ENCODE results near the gene MFSD1. TPM values are rescaled to one million over a fixed set of nuclear protein-coding genes. Genes with fewer than 3 reads are reported as not detected.

The MFSD1 gene
- total RNA-seq, 4 donors from 2014 or later: 36.3 to 93.8 (median 65.2) TPM

DNA sequence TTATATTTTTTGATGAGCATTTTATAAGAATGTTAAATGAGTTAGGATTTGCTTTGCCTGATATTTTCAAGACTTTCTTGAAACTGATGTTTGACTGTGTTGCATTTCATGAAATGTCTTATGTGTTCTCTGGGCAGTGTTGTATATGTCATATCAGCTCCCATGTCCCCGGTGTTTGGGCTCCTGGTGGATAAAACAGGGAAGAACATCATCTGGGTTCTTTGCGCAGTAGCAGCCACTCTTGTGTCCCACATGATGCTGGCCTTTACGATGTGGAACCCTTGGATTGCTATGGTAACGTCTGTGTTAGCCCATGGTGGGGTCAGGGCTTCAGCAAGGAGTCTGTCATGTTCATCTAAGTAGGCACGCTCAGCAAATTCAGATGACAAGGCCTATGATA lies 20.0 kb downstream of the MFSD1 start:
- no peaks in the 10 kb centered on the region for H3K27me3 ChIP-seq
- no peak overlapping the region for H3K27ac ChIP-seq
- 93 to 96% methylated on average over 4 to 5 of the region's 5 CpGs for WGBS, 2 donors (ENCODE audit: low coverage in 1 of 2)
- no peak overlapping the region for H3K4me3 ChIP-seq
- H3K36me3 ChIP-seq: peaks cover 11 to 93% of the 10 kb centered on the region in 2 donors
- TF ChIP-seq EP300 (IDR thresholded peaks at IDR 0.05): no peak
- no peak for TF ChIP-seq CTCF (IDR thresholded peaks at IDR 0.05)
- TF ChIP-seq POLR2AphosphoS5 (IDR thresholded peaks at IDR 0.05): no peak
- TF ChIP-seq POLR2A (IDR thresholded peaks at IDR 0.05): no peak
- no peaks in the 10 kb centered on the region for H3K9me3 ChIP-seq
- no peak for ATAC-seq
- no peaks in the 10 kb centered on the region for H3K4me1 ChIP-seq

DNA sequence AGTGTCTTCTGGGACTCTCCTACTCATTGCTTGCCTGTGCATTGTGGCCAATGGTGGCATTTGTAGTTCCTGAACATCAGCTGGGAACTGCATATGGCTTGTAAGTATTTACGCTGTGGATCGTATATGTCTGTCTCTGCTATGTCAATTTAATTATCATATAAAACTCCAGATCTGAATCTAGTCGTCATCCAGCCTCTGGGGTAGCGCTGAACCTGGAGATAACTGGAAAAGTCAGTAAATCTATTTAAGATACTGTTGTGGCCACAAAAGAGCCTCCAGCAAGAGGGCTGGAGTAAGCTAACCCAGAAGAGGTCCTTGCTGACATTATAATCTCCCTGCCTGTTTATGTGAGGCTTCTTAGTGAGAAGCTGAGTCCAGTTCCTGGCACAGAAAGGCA lies 21.6 kb downstream of the MFSD1 start:
- Histone ChIP-seq H3K9me3 (no peaks in the 10 kb centered on the region), H3K4me1 (no peaks in the 10 kb centered on the region), H3K27me3 (no peaks in the 10 kb centered on the region), H3K4me3 (no peak overlapping the region), H3K27ac (no peak overlapping the region), H3K36me3 (peaks cover 11 to 96% of the 10 kb centered on the region in 2 donors)
- no peak for TF ChIP-seq POLR2A (IDR thresholded peaks at IDR 0.05)
- no peak for TF ChIP-seq CTCF (IDR thresholded peaks at IDR 0.05)
- no peak for TF ChIP-seq EP300 (IDR thresholded peaks at IDR 0.05)
- TF ChIP-seq POLR2AphosphoS5 (IDR thresholded peaks at IDR 0.05): no peak
- 80% methylated on average over 3 of the region's 4 CpGs; no CpG with 5 or more reads in 1 of the 2 donors for WGBS, 2 donors (ENCODE audit: low coverage in 1 of 2)
- ATAC-seq: no peak

GRCh38 chr3:158827773-158828172 lies 25.9 kb downstream of the MFSD1 start:
- Histone ChIP-seq H3K9me3 (no peaks in the 10 kb centered on the region), H3K4me3 (no peak overlapping the region), H3K27ac (no peak overlapping the region), H3K36me3 (peaks cover 6 to 96% of the 10 kb centered on the region in 2 donors), H3K27me3 (no peaks in the 10 kb centered on the region), H3K4me1 (no peaks in the 10 kb centered on the region)
- ATAC-seq: no peak
- WGBS, 2 donors (ENCODE audit: low coverage in 1 of 2): 91 to 100% methylated on average over 3 of the region's 3 CpGs
- no peak for TF ChIP-seq POLR2AphosphoS5 (IDR thresholded peaks at IDR 0.05)
- TF ChIP-seq POLR2A (IDR thresholded peaks at IDR 0.05): no peak
- no peak for TF ChIP-seq EP300 (IDR thresholded peaks at IDR 0.05)
- no peak for TF ChIP-seq CTCF (IDR thresholded peaks at IDR 0.05)

- Histone ChIP-seq H3K27me3 (no peaks in the 10 kb centered on the region), H3K4me1 (no peaks in the 10 kb centered on the region), H3K4me3 (no peak overlapping the region), H3K9me3 (no peaks in the 10 kb centered on the region), H3K36me3 (peaks cover 0 to 73% of the 10 kb centered on the region in 2 donors), H3K27ac (no peak overlapping the region)
- TF ChIP-seq POLR2A (IDR thresholded peaks at IDR 0.05): no peak
- TF ChIP-seq POLR2AphosphoS5 (IDR thresholded peaks at IDR 0.05): no peak
- no peak for TF ChIP-seq CTCF (IDR thresholded peaks at IDR 0.05)
- no peak for TF ChIP-seq EP300 (IDR thresholded peaks at IDR 0.05)
- WGBS, 2 donors (ENCODE audit: low coverage in 1 of 2): 100% methylated on average over 1 to 4 of the region's 4 CpGs
- ATAC-seq: no peak
Measured at GRCh38 chr3:158830391-158830790, 28.5 kb downstream of the MFSD1 start.

GRCh38 chr3:158831861-158832260 lies 30.0 kb downstream of the MFSD1 start:
- no peaks in the 10 kb centered on the region for H3K9me3 ChIP-seq
- TF ChIP-seq POLR2AphosphoS5 (IDR thresholded peaks at IDR 0.05) (no peak), EP300 (IDR thresholded peaks at IDR 0.05) (no peak), CTCF (IDR thresholded peaks at IDR 0.05) (no peak), POLR2A (IDR thresholded peaks at IDR 0.05) (no peak)
- H3K4me3 ChIP-seq: no peak overlapping the region
- ATAC-seq: no peak
- peaks cover 0 to 58% of the 10 kb centered on the region in 2 donors for H3K36me3 ChIP-seq
- WGBS, 2 donors (ENCODE audit: low coverage in 1 of 2): 55 to 90% methylated on average over 2 of the region's 2 CpGs
- H3K27me3 ChIP-seq: no peaks in the 10 kb centered on the region
- no peaks in the 10 kb centered on the region for H3K4me1 ChIP-seq
- H3K27ac ChIP-seq: no peak overlapping the region
